Measurements from ENCODE around the gene UGT1A3.
"Not testable (repeated sequence)": the region's sequence is repeated elsewhere in the genome, so short reads cannot be mapped to it uniquely, and the experiment has no call there.

- not testable (repeated sequence) for TF ChIP-seq CTCF, POLR2A (IDR thresholded peaks at IDR 0.05)
Observed at GRCh38 chr2:233750689-233751088, 21.8 kb downstream of the UGT1A3 start.
